ENCODE data around the gene IBA57.

DNA sequence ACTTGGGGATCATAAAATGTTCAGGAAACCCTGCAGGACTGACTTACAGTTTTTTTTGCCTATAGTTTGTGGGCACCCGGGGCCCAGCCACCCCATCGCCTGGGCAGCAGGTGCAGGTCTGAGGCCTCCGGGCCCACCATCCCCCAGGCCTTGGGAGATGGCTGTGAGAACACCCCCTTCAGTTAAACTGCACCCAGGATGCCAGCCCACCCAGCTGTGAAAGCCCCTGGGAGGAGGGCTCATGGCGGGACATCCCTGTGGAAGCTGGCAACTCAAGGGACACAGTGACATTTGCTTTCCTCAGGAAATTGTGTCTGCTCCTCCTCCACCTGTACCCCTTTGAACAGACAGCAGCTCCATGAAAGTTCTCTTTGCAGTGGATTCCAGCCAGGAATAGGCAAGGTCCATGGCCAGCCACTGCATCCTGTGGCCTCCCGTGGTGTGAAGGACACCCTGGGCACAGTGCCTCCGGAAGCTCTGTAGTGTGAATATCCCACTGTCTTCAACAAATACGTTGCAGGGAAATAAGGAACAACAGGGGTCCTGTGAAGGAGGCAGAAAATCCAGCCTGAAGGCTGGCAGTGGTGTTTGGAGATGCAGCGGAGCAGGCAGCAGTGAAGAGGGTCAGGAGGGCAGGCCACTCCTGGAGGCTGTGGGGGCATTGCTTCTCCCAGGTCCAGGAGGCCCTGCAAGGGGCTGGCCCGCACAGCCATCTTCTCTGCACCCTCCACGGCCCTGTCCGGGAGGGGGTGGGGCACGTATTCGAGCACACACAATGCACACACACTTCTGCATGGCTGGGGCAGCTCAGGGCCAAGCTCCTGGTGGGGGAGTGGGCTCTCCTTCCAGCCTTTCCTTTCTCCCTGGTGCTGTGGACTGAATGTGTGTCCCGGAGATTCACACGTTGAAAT, 40.2 kb downstream of the IBA57 start:
- TF ChIP-seq, protein P1, sequence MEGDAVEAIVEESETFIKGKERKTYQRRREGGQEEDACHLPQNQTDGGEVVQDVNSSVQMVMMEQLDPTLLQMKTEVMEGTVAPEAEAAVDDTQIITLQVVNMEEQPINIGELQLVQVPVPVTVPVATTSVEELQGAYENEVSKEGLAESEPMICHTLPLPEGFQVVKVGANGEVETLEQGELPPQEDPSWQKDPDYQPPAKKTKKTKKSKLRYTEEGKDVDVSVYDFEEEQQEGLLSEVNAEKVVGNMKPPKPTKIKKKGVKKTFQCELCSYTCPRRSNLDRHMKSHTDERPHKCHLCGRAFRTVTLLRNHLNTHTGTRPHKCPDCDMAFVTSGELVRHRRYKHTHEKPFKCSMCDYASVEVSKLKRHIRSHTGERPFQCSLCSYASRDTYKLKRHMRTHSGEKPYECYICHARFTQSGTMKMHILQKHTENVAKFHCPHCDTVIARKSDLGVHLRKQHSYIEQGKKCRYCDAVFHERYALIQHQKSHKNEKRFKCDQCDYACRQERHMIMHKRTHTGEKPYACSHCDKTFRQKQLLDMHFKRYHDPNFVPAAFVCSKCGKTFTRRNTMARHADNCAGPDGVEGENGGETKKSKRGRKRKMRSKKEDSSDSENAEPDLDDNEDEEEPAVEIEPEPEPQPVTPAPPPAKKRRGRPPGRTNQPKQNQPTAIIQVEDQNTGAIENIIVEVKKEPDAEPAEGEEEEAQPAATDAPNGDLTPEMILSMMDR (IDR thresholded peaks at IDR 0.05), result no peak
- TF ChIP-seq POLR2A (IDR thresholded peaks at IDR 0.05), result no peak

Measured in Peyer's patch (tissue), 4 donors.